LNCAP (cell line): ENCODE measurements around the gene PRSS16.

Experiments
- TF ChIP-seq, protein P1 (sequence below): fragments of 450-650 bp; IDR thresholded peaks from 2 replicates; pipeline ENCODE4 v1.5.1; 2017; ENCODE audit warnings: mild to moderate bottlenecking

Gene PRSS16

GRCh38 chr6:27247133-27247836, at the start of gene PRSS16:
TSS of gene PRSS16 (plus strand) at chr6:27247701. CDS start at chr6:27247738, 37 bp downstream.
- TF ChIP-seq, protein P1, sequence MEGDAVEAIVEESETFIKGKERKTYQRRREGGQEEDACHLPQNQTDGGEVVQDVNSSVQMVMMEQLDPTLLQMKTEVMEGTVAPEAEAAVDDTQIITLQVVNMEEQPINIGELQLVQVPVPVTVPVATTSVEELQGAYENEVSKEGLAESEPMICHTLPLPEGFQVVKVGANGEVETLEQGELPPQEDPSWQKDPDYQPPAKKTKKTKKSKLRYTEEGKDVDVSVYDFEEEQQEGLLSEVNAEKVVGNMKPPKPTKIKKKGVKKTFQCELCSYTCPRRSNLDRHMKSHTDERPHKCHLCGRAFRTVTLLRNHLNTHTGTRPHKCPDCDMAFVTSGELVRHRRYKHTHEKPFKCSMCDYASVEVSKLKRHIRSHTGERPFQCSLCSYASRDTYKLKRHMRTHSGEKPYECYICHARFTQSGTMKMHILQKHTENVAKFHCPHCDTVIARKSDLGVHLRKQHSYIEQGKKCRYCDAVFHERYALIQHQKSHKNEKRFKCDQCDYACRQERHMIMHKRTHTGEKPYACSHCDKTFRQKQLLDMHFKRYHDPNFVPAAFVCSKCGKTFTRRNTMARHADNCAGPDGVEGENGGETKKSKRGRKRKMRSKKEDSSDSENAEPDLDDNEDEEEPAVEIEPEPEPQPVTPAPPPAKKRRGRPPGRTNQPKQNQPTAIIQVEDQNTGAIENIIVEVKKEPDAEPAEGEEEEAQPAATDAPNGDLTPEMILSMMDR, result no peak

DNA sequence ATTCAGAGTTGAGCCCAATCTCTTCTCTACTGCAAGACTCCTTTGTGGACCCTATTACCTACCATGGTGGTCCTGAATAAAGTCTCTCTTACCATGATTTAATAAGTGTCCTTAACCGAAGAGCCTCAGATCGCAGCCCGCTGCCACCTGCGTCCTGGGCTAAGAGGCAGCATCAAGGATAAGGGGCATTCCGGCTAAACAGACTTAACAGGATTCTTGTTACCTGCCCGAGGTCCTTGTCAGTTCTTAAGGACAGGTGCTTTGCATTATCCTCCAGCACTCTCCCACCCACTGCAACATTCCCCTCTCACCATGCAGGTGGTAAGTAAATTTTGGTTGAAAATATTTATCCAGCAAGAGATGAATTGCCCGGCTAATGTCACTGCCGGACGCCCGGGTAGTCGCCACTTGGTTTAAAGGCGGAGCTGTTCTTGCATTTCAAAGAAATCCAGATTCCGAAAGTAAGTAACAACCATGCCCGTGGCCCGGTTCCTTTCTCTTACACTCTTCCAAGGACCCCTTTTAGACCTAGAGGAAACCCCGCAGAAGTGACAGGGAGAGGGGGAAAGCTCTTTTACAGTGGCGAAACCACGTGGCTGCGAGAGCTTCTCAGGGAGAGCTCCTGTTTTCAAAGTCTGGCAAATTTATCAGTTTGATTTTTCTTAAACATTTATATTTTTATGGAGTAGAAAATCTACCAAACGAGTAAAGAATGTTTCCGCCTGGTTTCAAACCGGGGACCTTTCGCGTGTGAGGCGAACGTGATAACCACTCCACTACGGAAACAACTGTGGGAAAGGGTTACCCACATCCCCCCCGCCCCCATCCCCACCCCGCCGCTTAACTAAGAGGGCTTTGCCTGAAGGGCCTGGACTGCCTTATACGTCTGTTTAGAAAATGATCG, 41.9 kb upstream of the PRSS16 start:
- TF ChIP-seq, protein P1, result no peak

- TF ChIP-seq, protein P1, result no peak
These were observed 40.7 kb upstream of the PRSS16 start for GRCh38 chr6:27206806-27207205.

GRCh38 chr6:27208042-27208441, 39.5 kb upstream of the PRSS16 start:
- TF ChIP-seq, protein P1, result no peak

DNA sequence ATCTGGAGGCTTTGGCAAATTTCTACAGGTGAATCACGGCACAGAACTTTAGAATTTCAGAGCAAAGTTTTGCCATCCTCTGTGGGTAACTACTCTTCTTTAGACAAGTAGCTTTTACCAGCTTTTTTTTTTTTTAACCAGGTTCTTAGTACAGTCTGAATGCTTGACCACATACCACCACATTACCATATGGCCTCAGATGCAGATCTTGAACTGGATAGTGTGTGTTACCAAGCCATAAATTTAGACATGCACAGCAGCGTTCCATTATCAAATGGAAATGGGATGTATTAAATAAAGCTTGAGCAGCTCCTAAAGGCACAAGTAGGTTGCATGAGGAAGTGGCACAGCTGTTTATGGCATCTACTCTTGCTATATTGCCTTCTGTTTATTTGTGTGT, 38.3 kb upstream of the PRSS16 start:
- TF ChIP-seq, protein P1, result no peak

DNA sequence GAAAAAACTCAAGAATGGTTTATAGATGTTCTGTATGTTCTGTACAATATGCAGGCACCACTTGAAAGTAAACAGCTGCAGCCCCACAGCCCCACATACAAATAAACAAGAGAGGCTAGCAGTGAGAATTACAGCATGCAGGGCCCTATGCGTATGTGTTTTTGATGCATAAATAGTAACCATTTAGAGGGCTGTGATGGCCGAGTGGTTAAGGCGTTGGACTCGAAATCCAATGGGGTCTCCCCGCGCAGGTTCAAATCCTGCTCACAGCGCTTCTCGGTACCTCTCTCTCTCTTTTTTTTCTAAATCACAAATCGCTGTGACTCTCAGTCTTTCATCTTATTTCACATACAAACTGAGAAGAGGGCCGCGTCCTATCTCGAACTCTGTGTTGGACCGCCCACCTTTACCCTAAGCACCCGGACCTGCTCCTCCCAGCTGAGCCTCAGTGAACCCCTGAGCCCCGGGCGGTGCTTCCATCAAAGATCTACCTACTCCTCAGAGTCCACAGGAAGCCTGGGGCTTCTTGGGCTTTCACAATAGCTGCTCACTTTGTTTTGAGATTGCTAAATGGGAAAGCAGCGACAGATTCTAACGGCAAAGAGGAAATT, 37.7 kb upstream of the PRSS16 start:
- TF ChIP-seq, protein P1, result no peak

GRCh38 chr6:27213544-27214125, 33.9 kb upstream of the PRSS16 start:
- TF ChIP-seq, protein P1, result no peak
